Measurements from ENCODE around the gene TBC1D7. TPM values are rescaled to one million over a fixed set of nuclear protein-coding genes. Genes with fewer than 3 reads are reported as not detected.

The TBC1D7 gene
- total RNA-seq, 2 experiments from 2014 or later, result 21.3 to 23.8 TPM

DNA sequence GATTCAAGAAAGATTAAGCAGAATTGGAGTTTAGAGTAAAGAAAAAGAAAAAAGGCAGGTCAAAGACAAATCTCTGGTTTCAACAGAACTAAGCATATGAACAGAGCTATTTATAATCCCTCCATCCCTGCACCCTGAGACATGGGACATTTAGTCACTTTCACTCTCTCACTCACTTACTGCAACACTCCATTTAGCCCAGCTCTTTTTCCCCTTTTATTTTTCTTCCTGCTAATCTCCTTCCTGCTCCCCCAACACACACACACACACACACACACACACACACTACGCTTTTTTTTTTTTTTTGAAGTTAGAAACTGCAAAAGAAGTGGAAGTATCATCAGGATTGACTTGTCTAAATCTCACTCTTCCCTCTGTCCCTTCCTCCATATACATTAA lies 45.1 kb upstream of the TBC1D7 start:
- intact Hi-C loops (cut with micrococcal nuclease), result no loop called here

DNA sequence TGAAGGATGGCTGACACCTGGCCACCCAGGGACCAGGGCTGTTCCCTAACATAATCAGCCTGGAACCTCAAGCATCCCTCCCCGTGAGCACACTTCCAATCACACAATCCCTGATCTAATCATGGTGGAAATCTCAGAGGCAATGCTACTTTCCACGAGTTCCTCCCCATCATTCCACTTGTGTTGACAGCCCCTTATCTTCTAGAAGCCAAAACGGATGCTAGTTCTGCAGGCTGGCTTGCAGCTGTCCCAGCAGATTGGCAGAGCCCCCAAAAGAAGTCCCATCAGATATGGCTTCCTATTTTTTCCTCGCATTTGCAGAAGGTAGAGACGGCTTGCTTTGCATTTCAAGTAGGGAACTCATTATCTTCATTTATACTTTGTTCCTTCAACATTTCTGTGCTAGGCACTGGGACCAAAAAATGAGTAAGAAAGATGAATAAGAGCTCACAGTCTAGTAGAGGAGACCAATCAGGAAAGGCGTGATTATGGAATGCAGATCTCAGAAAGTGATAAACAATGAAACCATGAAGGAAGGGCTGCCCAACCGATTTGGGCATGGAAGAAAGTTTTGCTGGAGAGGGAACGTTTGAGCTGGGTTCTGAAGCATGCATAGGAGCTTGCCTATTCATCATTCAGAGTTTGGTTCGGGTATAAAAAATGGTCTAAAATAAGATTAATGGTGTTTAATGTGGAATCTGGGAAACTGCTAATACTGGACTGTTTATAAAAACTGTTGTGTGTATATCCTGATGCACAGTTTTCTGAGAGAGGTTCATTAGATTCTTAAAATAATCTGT lies 44.6 kb upstream of the TBC1D7 start:
- no peak overlapping the region for H3K4me3 Mint-ChIP-seq
- peaks cover 33% of the 10 kb centered on the region for H3K4me1 Mint-ChIP-seq (ENCODE audit: low read depth)
- TF ChIP-seq, protein P1, sequence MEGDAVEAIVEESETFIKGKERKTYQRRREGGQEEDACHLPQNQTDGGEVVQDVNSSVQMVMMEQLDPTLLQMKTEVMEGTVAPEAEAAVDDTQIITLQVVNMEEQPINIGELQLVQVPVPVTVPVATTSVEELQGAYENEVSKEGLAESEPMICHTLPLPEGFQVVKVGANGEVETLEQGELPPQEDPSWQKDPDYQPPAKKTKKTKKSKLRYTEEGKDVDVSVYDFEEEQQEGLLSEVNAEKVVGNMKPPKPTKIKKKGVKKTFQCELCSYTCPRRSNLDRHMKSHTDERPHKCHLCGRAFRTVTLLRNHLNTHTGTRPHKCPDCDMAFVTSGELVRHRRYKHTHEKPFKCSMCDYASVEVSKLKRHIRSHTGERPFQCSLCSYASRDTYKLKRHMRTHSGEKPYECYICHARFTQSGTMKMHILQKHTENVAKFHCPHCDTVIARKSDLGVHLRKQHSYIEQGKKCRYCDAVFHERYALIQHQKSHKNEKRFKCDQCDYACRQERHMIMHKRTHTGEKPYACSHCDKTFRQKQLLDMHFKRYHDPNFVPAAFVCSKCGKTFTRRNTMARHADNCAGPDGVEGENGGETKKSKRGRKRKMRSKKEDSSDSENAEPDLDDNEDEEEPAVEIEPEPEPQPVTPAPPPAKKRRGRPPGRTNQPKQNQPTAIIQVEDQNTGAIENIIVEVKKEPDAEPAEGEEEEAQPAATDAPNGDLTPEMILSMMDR (IDR thresholded peaks at IDR 0.05), result no peak
- ATAC-seq (no peak), DNase-seq (no peak)
- ChIA-PET CTCF (interaction anchor here (1.0 to 2.6 kb wide), 2 partner anchors 15 to 37 kb away, joined by 3 to 10 read pairs; no protein-coding TSS in a partner anchor), POLR2A (interaction anchor here (0.9 to 1.3 kb wide), 3 partner anchors 14 to 18 kb away, joined by 3 to 5 read pairs (median 4); no protein-coding TSS in a partner anchor)
- no peaks in the 10 kb centered on the region for H3K9me3 Mint-ChIP-seq
- intact Hi-C loops (cut with micrococcal nuclease), result no loop called here
- H3K27me3 Mint-ChIP-seq, result no peaks in the 10 kb centered on the region
- peaks cover 2% of the 10 kb centered on the region for H3K36me3 Mint-ChIP-seq (ENCODE audit: low read depth)
- H3K27ac Mint-ChIP-seq, result no peak overlapping the region

More for the DNA sequence above, 45.1 kb upstream of the TBC1D7 start:
- Mint-ChIP-seq H3K27ac (no peak overlapping the region), H3K27me3 (no peaks in the 10 kb centered on the region), H3K4me1 (ENCODE audit: low read depth) (peaks cover 33% of the 10 kb centered on the region), H3K9me3 (no peaks in the 10 kb centered on the region), H3K4me3 (no peak overlapping the region), H3K36me3 (ENCODE audit: low read depth) (peaks cover 2% of the 10 kb centered on the region)
- no peak for DNase-seq
- ChIA-PET CTCF (interaction anchor here (1.0 to 2.6 kb wide), 2 partner anchors 15 to 38 kb away, joined by 3 to 10 read pairs; no protein-coding TSS in a partner anchor), POLR2A (interaction anchor here (0.9 to 1.3 kb wide), 3 partner anchors 15 to 18 kb away, joined by 3 to 5 read pairs (median 4); no protein-coding TSS in a partner anchor)
- TF ChIP-seq, protein P1 (IDR thresholded peaks at IDR 0.05), result no peak
- no peak for ATAC-seq

DNA sequence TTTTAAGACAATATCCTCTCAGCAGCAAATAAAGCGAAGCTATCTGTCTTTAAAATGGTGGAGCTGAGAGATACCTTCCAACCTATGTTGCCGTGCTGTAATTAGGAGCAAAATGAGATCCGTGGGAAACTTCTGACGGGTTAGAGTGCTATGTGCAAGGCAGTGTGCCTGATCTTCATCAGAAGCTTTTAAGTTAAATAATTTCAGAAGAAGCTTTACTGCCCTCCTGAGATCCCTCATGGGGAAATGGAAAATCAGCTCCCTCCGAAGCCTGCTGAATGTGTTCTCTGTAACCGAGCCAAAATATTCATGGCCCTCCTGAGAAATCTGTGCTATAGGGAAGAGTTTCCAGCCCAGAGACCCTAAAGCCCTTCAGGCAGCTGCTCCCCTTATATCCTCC lies 43.7 kb upstream of the TBC1D7 start:
- Mint-ChIP-seq H3K4me1 (ENCODE audit: low read depth) (peaks cover 29% of the 10 kb centered on the region), H3K36me3 (ENCODE audit: low read depth) (peaks cover 2% of the 10 kb centered on the region), H3K9me3 (no peaks in the 10 kb centered on the region), H3K4me3 (no peak overlapping the region), H3K27me3 (no peaks in the 10 kb centered on the region), H3K27ac (no peak overlapping the region)
- DNase-seq, result no peak
- no peak for ATAC-seq
- intact Hi-C loops (cut with micrococcal nuclease), result no loop called here
- TF ChIP-seq, protein P1 (IDR thresholded peaks at IDR 0.05), result no peak
- ChIA-PET POLR2A (interaction anchor here (1.3 kb wide), 1 partner anchor 14 kb away, joined by 5 read pairs; no protein-coding TSS in a partner anchor), CTCF (interaction anchor here (0.9 to 2.6 kb wide), 2 partner anchors 14 to 17 kb away, joined by 3 to 10 read pairs; no protein-coding TSS in a partner anchor)

DNA sequence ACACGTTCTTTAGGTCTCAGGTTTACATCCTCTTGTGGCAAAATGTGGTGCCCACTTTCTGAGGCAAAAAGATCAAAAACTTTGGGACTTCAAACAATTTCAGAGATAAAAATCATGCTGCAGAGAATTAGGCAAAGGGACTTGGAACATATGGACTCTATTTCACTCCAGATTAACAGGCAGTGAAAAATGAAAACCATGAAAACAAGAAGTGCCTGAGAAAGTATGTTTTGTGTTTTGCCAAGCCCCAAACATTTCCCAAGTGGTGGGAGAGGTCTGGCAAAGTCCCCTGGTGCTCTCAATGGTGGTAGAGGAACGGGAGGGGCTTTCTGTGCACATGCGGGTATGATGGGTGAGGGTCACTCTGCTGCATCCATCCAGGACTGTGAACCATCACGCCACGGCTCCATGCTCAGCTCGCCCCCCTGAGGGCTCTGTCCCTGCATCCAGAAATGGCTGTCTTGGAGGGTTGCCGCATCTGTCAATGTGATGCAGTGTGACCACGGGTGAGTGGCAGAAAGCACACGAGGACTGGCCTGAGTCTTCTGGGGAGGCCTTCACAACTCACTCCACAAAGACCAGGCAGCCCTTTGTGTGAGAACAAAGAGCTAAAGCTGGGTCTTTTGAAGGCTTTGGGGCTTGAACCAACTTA lies 43.2 kb upstream of the TBC1D7 start:
- ChIA-PET CTCF (interaction anchor here (0.9 to 2.6 kb wide), 2 partner anchors 13 to 16 kb away, joined by 3 to 10 read pairs; no protein-coding TSS in a partner anchor), POLR2A (no interaction called here)
- H3K4me3 Mint-ChIP-seq, result no peak overlapping the region
- peaks cover 29% of the 10 kb centered on the region for H3K4me1 Mint-ChIP-seq (ENCODE audit: low read depth)
- ATAC-seq, result no peak
- TF ChIP-seq, protein P1 (IDR thresholded peaks at IDR 0.05), result no peak
- H3K9me3 Mint-ChIP-seq, result no peaks in the 10 kb centered on the region
- no peak overlapping the region for H3K27ac Mint-ChIP-seq
- intact Hi-C loops (cut with micrococcal nuclease), result no loop called here
- peaks cover 2% of the 10 kb centered on the region for H3K36me3 Mint-ChIP-seq (ENCODE audit: low read depth)
- H3K27me3 Mint-ChIP-seq, result no peaks in the 10 kb centered on the region
- no peak for DNase-seq

Data from activated CD8-positive, alpha-beta T cell treated with anti-CD3 and anti-CD28 coated beads for 36 hours (primary cell).